WI38 (cell line): ENCODE measurements around the gene NPAS2.

Experiments used
- H3K4me3 ChIP-seq: 2 replicates; pipeline ENCODE4 v1.5.1; 2011; ENCODE audit warnings: low read depth, mild to moderate bottlenecking, control low read depth, low read length
- TF ChIP-seq, protein P1 (sequence below): IDR thresholded peaks from 2 replicates; pipeline ENCODE4 v1.5.1; 2012; ENCODE audit warnings: low read depth, mild to moderate bottlenecking, control low read depth, low read length

NPAS2 gene

DNA sequence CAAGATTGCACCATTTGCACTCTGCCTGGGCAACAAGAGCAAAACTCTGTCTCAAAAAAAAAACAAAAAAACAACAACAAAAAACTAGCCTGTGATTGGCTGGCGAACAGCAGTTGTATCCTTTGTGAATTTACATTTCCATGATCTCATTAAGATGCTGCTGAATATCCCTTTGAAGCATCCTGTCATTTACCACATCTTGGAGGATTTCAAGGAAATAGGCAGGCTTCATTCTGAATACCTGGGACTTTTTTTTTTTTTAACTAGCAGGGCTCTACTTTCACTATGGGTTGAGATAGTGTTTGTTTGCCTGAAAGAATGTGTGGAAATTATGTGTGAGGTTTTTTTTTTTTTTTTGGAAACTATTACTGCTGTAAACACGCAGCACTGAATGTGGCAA lies 132.6 kb downstream of the NPAS2 start:
- TF ChIP-seq, protein P1, sequence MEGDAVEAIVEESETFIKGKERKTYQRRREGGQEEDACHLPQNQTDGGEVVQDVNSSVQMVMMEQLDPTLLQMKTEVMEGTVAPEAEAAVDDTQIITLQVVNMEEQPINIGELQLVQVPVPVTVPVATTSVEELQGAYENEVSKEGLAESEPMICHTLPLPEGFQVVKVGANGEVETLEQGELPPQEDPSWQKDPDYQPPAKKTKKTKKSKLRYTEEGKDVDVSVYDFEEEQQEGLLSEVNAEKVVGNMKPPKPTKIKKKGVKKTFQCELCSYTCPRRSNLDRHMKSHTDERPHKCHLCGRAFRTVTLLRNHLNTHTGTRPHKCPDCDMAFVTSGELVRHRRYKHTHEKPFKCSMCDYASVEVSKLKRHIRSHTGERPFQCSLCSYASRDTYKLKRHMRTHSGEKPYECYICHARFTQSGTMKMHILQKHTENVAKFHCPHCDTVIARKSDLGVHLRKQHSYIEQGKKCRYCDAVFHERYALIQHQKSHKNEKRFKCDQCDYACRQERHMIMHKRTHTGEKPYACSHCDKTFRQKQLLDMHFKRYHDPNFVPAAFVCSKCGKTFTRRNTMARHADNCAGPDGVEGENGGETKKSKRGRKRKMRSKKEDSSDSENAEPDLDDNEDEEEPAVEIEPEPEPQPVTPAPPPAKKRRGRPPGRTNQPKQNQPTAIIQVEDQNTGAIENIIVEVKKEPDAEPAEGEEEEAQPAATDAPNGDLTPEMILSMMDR = no peak
- no peak overlapping the region for H3K4me3 ChIP-seq

DNA sequence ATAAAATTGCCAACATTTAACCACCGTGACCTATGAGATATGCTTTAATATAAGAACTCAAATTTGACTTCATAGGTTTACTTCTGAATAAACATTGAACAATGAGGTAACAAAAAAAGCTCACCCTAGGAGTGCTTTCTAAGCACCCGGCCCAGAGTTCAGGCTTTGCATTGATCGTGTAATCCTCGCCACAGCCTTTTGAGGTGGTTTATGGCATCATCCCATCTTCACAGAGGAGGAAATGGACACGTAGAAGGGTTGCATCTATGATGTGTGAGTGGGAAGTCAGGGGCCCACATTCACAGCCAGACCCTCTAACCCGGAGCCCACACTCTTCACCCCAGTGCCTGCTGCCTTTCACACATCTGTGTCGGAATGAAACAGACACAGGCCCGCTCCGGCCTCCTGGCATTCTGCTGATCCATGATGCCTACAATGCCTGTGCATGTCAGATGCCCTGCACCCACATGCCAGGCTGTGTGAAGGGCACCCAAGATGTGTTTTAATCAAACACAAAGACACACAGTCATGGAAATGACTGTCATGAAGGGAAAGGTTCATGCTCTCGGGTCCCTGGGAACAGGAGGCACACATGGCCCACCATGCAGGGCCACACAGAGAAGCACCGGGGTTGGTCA lies 133.6 kb downstream of the NPAS2 start:
- TF ChIP-seq, protein P1 = no peak

DNA sequence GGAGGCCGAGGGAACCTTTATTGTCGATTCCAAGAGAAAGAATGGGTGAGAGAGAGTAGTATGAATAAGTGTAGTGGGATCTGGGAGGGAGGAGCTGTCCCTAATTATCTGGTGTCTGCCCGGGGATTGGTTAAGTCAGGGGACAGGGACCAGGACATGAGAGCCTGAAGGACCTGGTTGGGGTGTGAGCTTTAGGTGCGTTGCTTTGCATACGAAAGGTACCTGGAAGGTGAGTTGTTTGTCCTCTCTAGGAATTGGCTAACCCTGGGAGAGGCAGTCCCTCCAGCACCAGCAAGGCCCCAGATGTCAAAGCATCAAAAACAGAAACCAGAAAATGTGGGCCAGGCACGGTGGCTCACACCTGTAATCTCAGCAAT lies 134.1 kb downstream of the NPAS2 start:
- TF ChIP-seq, protein P1 = no peak
- no peak overlapping the region for H3K4me3 ChIP-seq

More for the DNA sequence above, 133.6 kb downstream of the NPAS2 start:
- H3K4me3 ChIP-seq = no peak overlapping the region

DNA sequence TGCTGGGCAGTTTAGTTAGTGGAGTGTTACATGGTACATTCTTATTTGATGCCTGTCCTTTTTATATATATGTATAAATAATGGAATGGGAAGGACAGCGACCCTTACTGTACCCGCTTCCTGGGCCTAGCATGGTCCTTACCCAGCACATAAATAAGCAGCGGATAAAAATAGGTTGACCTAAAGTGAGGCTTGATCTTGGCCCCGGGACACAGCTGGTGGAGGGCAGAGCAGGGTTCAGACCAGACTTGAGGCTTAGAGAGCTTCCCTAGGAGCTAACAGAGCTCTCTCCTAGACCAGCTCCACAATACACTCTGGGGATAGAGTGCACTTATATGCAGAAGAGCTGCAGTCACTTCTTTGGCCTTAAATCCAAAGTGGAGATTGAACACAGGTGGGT lies 135.3 kb downstream of the NPAS2 start:
- TF ChIP-seq, protein P1 = no peak
- H3K4me3 ChIP-seq = no peak overlapping the region

DNA sequence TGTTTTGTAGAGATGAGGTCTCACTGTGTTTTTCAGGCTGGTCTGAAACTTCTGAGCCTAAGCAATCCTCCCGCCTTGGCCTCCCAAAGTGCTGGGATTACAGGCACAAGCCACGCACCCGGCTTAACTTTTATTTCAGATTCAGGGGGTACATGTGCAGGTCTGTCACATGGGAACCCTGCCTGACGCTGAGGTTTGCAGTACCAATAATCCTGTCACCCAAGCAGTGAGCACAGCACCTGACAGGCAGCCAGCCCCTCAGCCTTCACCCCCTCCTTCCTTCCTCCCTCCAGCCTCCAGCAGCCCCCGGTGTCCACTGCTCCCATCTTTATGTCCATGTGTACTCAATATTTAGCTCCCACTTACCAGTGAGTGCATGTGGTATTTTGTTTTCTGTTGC lies 136.1 kb downstream of the NPAS2 start:
- TF ChIP-seq, protein P1 = no peak
- H3K4me3 ChIP-seq = no peak overlapping the region

DNA sequence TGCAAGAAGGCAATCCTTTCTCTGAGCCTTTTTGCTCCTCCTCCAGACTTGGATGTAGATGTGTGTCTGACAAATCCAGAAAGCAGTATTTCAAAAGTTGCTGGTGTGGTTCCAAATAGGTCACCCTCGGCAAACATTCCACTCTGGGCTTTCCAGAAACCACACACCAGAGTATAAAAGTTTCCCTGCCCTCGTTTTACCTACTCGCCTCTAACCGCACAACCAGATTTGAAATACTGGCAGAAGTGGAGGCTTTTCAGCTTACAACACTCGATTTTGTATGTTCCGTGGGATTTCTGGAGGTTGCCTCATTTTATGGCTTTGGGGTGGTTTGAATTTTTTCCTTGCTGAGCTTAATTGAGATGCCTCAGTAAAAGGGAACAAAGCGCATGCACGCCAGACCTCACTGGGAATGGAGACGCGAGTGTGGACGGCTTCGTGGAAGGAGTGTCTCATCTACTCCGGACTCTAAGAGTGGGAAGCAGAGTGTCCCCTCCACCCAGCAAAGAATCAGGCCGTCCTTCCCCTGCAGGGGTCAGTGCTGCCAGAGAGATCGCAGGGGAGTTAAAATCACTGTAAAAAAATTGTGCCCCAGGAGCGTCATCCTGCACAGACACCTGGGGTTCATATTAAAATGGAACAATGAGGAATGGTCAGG lies 138.2 kb downstream of the NPAS2 start:
- no peak overlapping the region for H3K4me3 ChIP-seq
- TF ChIP-seq, protein P1 = no peak

DNA sequence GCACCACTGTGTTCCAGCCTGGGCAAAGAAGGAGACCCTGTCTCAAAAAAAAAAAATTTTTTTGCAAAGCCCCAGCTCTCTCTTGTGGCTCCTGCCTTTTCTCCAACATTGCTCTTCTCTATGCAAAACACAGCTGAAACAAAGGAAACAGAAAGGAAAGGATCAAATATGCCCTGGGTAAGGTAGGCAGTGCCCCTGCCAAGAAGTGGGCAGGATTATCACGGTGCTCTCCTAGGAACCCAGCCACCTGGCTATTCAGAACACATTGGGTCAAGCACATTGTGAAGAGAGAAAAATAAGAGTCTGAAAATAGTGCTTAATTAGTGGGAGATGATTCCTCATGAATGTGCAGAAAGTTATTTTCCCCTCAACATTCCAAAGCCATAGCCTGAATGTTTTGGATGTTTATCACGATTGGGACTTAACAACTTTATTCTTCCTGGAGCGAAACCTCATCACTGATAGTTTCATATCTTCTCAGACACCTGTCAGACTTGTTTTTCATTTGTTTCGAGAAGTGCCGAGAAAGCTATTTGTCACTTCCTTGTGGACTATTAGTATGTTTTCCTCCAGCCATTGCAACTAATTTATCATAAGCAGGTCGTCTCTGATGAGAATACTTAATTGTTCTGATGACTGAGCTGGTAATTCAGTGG lies 139.4 kb downstream of the NPAS2 start:
- H3K4me3 ChIP-seq = no peak overlapping the region
- TF ChIP-seq, protein P1 = no peak
